Endothelial cell of umbilical vein (primary cell): ENCODE data around the gene FOXL1. TPM values are rescaled to one million over a fixed set of nuclear protein-coding genes. Genes with fewer than 3 reads are reported as not detected.

Experiments
- BruUV-seq: library from RNA; stranded (reverse); fragments of 400-500 nt; replicated peaks from 2 replicates; lab custom pipeline; 2021; lab: Mats Ljungman, UMichigan
- CTCF ChIA-PET: fragments of 300-600, 350-600 bp; sonication (Branson Sonifier 250); formaldehyde crosslinking; loops from one replicate; lab custom pipeline; 2021; ENCODE audit warnings: antibody characterized with exemption, inconsistent platforms; lab: Charles Lee
- POLR2A ChIA-PET: fragments of 300-600, 350-600 bp; sonication (Branson Sonifier 250); formaldehyde crosslinking; loops from one replicate; lab custom pipeline; 2021; ENCODE audit warnings: antibody characterized with exemption, inconsistent platforms; lab: Charles Lee
- DNase-seq: peaks from one replicate; pipeline ENCODE4 v3.0.0-alpha.2; 2011; ENCODE audit warnings: low read depth, low spot score
- FAIRE-seq: peaks from 2 replicates; lab custom pipeline; 2011; peaks lifted over from hg19 to GRCh38; lab: Jason Lieb, UNC
- H2AFZ ChIP-seq: 2 replicates; pipeline ENCODE4 v1.6.0; 2012; ENCODE audit warnings: low read depth, low read length, control low read depth, inconsistent platforms
- H3K27ac ChIP-seq: 2 replicates; pipeline ENCODE4 v1.5.1; 2011; ENCODE audit warnings: low read depth, mild to moderate bottlenecking, control low read depth, low read length, moderate library complexity; ENCODE audit not compliant: insufficient read depth
- H3K27me3 ChIP-seq, 2 experiments: 2 replicates each; pipeline versions ENCODE4 v1.6.0 to v1.6.1; 2011; ENCODE audit warnings: low read length in 2 of 2, mixed read lengths in 1 of 2; ENCODE audit not compliant: control insufficient read depth in 2 of 2, insufficient read depth in 2 of 2
- H3K36me3 ChIP-seq, 2 experiments: 2 replicates in 1 of 2; 3 replicates in 1 of 2; pipeline ENCODE4 v1.5.1; 2011; ENCODE audit warnings: low read length in 2 of 2, mild to moderate bottlenecking in 1 of 2, moderate library complexity in 1 of 2; ENCODE audit not compliant: control insufficient read depth in 2 of 2, insufficient read depth in 2 of 2; ENCODE audit errors: extremely low read depth in 1 of 2
- H3K4me1 ChIP-seq: 3 replicates; pipeline ENCODE4 v1.5.1; 2011; ENCODE audit warnings: mild to moderate bottlenecking, low read length; ENCODE audit not compliant: control insufficient read depth, insufficient read depth; ENCODE audit errors: extremely low read depth
- H3K4me2 ChIP-seq: 2 replicates; pipeline ENCODE4 v1.6.1; 2011; ENCODE audit warnings: low read length, control low read depth, mixed read lengths; ENCODE audit not compliant: insufficient read depth
- H3K4me3 ChIP-seq, 3 experiments: fragments of 200-600 bp in 1 of 3; sonication (generic), shearing (Covaris generic) in 1 of 3; replicated peaks in 1 of 3; 2 replicates each; pipeline ENCODE4 v1.5.1; 2011 to 2016; ENCODE audit warnings: control low read depth in 3 of 3, low read length in 3 of 3, mild to moderate bottlenecking in 2 of 3, inconsistent platforms in 1 of 3, low read depth in 1 of 3, moderate library complexity in 1 of 3; ENCODE audit not compliant: insufficient read depth in 1 of 3
- H3K79me2 ChIP-seq: 2 replicates; pipeline ENCODE4 v1.6.0; 2012; ENCODE audit warnings: low read length, inconsistent platforms; ENCODE audit not compliant: control insufficient read depth, insufficient read depth
- H3K9ac ChIP-seq: replicated peaks from 2 replicates; pipeline ENCODE3; 2011; ENCODE audit warnings: low read length, control low read depth; ENCODE audit not compliant: insufficient read depth; ENCODE audit errors: extremely low read depth
- H3K9me1 ChIP-seq: replicated peaks from 3 replicates; pipeline ENCODE4 v1.6.0; 2011; ENCODE audit warnings: mild to moderate bottlenecking, low read length; ENCODE audit not compliant: control insufficient read depth, insufficient read depth; ENCODE audit errors: extremely low read depth
- H3K9me3 ChIP-seq: replicated peaks from 2 replicates; pipeline ENCODE4 v1.5.1; 2012; ENCODE audit warnings: low read length, inconsistent platforms; ENCODE audit not compliant: control insufficient read depth, insufficient read depth
- H4K20me1 ChIP-seq: replicated peaks from 2 replicates; pipeline ENCODE3; 2011; ENCODE audit warnings: mild to moderate bottlenecking, low read length; ENCODE audit not compliant: control insufficient read depth, insufficient read depth; ENCODE audit errors: extremely low read depth
- CTCF ChIP-seq, 2 donors: IDR thresholded peaks; 1 replicate in 1 of 2; 2 replicates in 1 of 2; pipeline ENCODE4 v1.5.1; 2011; ENCODE audit warnings: low read length in 2 of 2, mild to moderate bottlenecking in 2 of 2, moderate library complexity in 2 of 2, control low read depth in 1 of 2, inconsistent platforms in 1 of 2, low read depth in 1 of 2; ENCODE audit not compliant: insufficient read depth in 1 of 2; ENCODE audit errors: extremely low read depth in 1 of 2
- GATA2 ChIP-seq: IDR thresholded peaks from 2 replicates; pipeline ENCODE4 v1.7.0; 2011; ENCODE audit warnings: low read depth, mild to moderate bottlenecking, moderate library complexity, mixed read lengths, low read length; ENCODE audit not compliant: insufficient read length, insufficient read depth
- JUN ChIP-seq: IDR thresholded peaks from 2 replicates; pipeline ENCODE4 v1.6.1; 2011; ENCODE audit warnings: borderline replicate concordance, low read depth; ENCODE audit not compliant: insufficient read length, insufficient read depth
- MAX ChIP-seq: IDR thresholded peaks from 2 replicates; pipeline ENCODE4 v1.6.1; 2011; ENCODE audit not compliant: insufficient read depth, insufficient read length
- MYC ChIP-seq: IDR thresholded peaks from one replicate; pipeline ENCODE4 v1.6.1; 2011; ENCODE audit warnings: mild to moderate bottlenecking, low read depth, low read length
- dilution Hi-C: fragments of 300-500 bp; cut with MboI; formaldehyde crosslinking; loops from one replicate; pipeline ENCODE4 v1.15.0; 2019; ENCODE audit warnings: low sequenced_read_pairs; ENCODE audit not compliant: extremely low pct_ligation_motif_present
- intact Hi-C: fragments of 100-400 bp; cut with micrococcal nuclease; formaldehyde crosslinking; loops from one replicate; pipeline ENCODE4 v1.10.0; 2022
- polyA plus RNA-seq, 4 experiments: library from polyadenylated mRNA; depleted of rRNA in 3 of 4; stranded (reverse) in 3 of 4; unstranded in 1 of 4; fragments of >200 nt; gene quantifications; 2 replicates each; pipeline versions ENCODE4 v1.2.1 to v1.2.3, GENCODE V29; 2011 to 2012; ENCODE audit warnings: missing spikeins in 1 of 4
- total RNA-seq: library from RNA; stranded (reverse); gene quantifications from 2 replicates; pipeline ENCODE4 v1.2.3, GENCODE V29; 2021

The FOXL1 gene
- total and polyA plus RNA-seq, 2 donors (not counting 3 experiments of a cell fraction or from before 2014, with no cell fraction given), result 2.8 to 3.8 TPM

DNA sequence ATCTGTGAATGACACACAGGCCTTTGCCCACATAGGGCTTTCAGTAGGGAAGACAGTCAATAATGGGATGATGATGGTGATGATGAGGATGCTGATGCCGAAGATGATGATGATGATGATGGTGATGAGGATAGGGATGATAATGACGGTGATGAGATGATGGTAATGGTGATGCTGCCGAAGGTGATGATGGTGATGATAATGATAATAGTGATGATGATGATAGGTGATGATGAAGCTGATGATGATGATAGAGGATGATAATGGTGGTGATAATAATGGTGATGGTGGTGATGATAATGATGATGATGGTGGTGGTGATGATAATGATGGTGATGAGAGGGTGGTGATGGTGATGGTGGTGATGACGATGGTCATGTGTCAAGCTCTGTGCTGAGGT, 12.9 kb downstream of the FOXL1 start:
- POLR2A ChIA-PET, result no interaction called here
- Histone ChIP-seq H3K27me3 (no peaks in the 10 kb centered on the region), H4K20me1 (no peaks in the 10 kb centered on the region), H3K27ac (no peak overlapping the region), H2AFZ (no peak overlapping the region), H3K9me3 (no peaks in the 10 kb centered on the region), H3K79me2 (no peaks in the 10 kb centered on the region), H3K9ac (no peak overlapping the region), H3K36me3 (no peaks in the 10 kb centered on the region), H3K4me3 (no peak overlapping the region), H3K9me1 (no peaks in the 10 kb centered on the region), H3K4me2 (no peak overlapping the region), H3K4me1 (peaks cover 17% of the 10 kb centered on the region)
- BruUV-seq, result no TSS peak
- dilution Hi-C loops (no loop called here), intact Hi-C loops (no loop called here)
- CTCF ChIA-PET, result interaction anchor here (1.0 to 1.1 kb wide), 3 partner anchors 9 to 426 kb away, joined by 3 to 4 read pairs (median 3); no protein-coding TSS in a partner anchor
- FAIRE-seq (no peak), DNase-seq (no peak)
- TF ChIP-seq JUN (no peak), MYC (no peak), MAX (no peak), GATA2 (no peak), CTCF (IDR thresholded peaks at IDR 0.05; ENCODE audit: extremely low read depth in 1 of 2, insufficient read depth in 1 of 2, low read depth in 1 of 2, low read length in 2 of 2) (no peak)
